Stimulated activated CD4-positive, alpha-beta T cell treated with anti-CD3 and anti-CD28 coated beads, Interleukin-1b, Interleukin-23, amount 100 ng/mL, for 48 hours (primary cell): ENCODE data around the gene ENHO.
A peak's percentile ranks its signal among the peaks of the same experiment; 100 is the strongest.
"Not testable (repeated sequence)": the region's sequence is repeated elsewhere in the genome, so short reads cannot be mapped to it uniquely, and the experiment has no call there.

ENCODE experiments used
- DNase-seq: peaks from one replicate; pipeline ENCODE4 v3.0.0-alpha.2; 2020

ENHO gene

DNA sequence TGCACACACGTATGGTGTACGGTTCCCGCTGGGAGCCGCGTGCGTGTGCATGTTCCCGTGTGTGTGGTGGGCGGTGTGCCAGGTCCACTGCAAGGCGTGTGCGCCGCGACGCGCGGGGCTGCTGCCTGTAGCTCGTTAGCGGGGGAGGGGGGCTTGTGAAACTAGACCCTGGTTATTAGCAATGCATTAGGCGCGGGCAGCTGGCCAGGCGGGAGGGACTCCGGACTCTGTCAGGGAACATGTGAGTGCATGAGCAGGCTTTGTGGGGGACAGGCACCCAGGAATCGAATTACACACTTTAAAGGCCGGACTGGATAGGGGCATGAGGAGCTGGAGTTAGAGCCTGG is 32.2 kb upstream of the ENHO start:
- no peak for DNase-seq

DNA sequence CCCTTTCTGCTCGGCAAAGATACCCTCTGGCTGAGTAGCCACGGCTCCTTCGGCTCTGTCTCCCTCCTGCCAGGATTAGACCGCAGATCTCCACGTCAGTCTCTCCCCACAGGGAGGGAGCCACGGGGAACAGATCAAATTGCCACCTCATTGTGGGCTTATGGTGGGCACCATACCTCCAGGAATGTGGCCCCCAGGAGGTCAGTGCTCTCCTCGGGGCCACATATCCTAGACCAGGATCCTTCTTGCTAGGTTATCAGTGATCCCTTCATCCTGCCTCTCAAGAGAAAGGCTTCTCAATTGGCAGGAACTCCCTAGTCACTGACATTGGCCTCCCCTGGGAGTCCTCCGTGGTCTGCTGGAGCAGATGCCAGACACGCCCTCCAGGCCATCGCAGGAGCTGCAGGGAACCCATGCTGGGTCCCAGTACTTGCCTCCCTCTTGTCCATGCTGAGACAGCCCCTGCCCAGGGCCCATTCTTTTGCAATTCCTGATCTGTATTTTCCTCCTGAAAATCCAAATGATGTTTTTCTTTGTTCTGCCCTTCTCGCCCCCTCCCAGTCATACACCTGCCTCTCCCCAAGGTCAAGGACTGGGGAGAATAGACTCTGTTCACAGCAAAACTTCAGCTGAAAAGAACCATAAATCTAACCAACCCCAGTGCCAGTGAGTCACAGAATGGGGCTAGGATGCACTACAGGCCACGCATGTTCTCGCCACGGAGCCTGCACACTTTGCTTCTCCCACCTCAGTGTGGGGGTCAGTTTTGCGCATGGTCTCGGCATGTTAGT is 31.6 kb upstream of the ENHO start:
- DNase-seq, result no peak

DNA sequence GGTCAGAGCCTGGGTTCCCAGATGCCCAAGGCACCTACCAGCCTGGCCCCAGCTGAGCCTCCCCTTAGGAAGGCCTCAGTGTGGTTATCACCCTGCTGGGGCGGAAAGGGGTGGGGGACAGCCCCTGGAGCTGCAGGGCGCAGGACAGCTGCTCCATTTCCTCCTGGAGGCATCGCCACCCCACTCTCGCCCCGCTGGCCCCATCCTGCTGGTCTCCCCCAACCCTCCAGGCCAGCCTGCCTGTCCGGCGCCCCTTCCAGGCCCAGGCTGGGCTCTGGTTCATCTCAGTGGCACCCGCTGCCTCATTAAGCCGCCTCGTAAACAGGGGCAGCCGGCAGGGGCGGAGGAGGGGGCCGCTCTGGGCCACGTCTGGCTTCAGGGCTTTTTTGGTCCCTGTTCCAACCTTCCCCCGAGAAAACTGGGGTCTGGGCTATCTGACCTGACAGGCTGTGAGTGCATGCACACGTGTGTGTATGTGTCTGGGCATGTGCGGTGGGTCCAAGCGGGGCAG is 30.8 kb upstream of the ENHO start:
- DNase-seq, result no peak

DNA sequence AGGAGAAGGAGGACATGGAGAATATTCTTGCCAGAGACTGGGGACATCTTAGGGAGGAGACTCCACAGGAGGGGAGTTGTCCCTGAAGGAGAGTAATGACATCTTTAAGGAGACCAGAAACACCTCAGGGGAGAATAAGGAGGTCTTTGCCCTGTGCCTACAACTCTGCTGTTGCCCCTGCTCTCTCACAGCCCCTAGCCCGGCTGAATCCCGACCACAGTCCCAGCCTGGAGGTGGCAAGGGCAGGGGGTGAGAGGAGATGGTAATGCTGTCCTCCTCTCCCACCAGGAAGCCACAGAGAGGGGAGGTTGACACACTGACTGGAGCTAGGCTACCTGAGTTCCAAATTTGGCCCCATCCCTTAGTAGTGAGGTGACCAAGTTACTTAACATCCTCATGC is 30.2 kb upstream of the ENHO start:
- no peak for DNase-seq

DNA sequence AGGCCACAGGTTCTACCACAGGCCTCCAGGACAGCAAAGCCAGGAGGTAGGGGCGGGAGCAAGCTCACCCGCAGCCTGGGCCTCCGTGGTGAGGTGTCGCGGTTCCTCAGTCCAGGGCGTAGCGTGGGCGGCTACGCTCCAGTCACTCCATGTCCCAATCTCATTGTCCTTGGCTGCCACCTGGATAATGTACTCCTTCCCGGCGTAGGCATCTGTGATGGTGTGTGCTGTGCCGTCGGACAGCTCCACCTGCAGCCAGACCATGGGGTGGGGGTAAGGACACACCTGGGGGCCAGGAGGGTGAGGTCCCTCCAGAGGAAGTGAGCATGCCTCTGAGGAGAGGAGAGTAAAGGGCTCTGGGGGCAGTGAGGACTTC is 29.8 kb upstream of the ENHO start:
- no peak for DNase-seq

DNA sequence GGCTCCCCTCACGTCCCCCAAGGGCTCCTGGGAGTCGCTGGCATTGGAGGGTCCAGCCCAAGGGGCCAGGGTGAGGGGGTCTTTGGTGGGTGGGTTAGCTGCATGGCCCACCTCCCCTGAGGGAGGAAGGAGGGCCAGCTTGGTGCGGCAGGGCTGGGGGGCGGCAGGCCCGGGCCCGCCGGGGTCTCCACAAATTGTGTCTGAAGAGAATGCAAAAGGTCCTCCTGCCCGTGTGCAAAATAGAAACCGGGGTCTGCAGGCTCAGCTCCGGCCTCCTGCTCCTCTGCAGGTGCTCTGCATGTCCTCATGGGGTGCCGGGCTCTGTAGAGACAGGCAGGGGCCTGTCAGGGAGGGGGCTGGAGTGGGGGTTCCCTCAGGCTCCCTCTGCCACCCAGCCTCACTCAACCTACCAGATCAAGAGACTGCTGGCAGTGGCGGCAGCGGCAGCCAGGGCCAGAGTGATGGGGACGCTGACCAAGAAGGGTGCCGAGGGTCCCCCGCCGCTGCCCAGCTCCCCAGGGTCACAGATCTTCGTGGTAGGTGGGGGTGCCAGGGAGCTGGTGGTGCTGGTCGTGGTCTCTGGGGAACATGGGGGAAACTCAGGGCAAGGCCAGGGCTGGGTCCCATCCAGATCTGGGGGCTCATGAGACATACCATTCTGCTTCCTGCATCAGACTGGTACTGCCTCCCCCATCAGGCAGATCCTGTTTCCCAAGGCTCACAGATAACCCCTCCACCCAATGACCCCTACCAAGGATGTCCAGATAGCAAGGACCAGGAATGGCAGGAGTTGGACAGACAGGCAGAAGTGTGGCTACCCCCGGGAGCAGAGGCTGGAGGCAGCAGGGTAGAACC is 29.2 kb upstream of the ENHO start:
- no peak for DNase-seq

DNA sequence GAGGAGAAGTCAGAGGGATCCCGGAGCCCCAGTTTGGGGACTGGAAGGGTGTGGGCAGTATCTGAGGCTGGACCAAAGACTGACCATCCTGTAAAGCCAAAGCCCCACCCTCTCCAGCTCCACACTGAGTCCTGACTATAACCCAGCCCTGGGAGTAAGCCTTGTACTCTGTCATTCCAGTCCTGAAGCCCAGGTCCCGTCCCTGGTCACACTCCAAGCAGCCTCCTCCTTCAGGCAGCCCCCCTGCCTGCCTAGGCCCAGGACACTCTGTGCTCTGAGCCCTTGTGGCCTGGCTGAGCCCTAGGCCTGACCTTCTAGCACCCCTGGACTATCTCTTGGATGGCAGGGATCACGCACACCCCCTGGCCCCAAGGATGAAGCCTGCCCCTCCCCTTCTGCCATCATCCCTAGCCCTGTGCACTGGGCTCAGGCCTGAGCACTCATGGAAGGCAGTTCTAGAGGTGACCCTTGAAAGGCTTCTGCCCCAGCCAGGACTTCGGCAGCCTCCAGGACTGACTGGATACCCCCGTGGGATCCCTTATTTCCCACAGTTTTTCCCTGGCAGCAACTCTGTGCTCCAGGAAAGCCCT is 28.0 kb upstream of the ENHO start:
- DNase-seq, result no peak

DNA sequence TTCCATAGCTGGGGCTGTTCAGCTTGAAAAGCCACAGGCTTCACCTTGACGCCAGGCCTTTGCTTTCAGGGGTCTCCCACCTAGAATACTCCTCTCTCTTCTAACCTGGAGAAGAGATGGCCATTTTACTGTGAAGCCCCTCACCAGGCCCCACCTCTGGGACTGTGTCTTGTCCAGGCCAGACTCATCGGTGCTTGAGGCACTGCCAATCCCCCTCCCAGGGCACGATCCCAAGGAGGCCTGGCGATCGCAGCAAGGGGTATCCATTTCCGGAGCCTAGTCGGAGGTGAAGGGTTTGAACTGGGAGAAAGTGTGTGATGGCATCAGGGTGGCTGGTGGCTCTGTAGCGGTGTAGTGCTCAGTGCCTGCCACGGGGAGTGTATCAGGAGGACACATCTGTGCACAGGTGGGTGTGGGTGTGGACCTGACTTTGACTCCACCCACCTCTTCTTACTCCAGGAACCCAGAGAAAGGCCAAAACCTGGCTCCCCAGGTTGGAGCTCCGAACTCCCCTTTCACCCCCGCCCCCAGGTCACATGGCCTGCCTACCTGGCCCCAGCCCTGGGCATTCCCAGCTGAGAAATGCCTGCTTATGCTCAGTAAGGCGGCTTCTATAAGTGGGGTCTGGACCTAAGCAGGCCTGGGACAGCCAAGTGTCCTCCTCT is 27.4 kb upstream of the ENHO start:
- DNase-seq, result no peak

DNA sequence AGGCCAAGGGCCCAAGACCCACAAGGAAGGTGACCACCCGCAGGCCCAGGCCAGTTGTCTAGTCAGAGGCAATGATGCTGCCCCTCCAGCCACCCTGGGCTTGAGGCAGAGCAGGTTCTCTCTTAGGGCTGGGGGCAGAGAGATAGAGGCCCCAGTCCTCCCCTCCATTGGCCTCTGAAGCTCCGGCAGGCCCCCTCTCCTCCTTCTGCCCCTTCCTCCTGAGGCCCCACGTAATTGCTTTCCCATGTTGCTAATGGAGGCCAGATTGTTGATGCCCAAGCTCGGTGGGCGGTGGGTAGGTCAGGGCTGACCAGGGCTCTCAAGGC is 26.6 kb upstream of the ENHO start:
- DNase-seq, result no peak

DNA sequence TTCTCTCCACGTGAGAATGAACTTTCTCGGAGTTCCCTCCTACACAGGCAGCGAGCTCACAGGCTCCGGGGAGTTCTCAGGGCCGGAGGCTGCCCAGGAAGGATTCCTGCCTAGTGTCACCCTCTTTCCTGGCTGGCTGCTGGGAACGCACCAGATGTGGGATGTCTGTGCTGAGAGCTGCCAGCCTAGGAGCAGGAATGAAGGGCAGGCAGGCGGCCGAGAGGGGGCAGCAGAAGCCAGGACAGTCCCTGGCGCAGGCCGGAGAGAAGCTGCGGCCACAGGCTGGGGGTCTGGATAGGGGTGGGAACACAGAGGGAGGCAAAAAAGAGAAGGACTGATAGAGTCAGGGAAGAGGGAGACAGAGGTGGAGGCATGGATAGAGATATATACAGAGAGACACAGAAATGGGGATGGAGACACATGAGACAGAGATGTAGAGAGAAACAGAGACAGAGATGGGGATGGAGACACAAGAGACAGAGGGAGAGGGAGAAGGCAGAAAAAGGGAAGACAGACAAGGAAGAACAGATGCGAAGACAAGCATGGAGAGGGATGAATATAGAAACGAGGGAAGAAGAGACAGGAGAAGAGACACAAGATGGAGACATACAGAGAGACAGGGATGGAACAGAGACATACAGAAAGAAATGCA is 25.3 kb upstream of the ENHO start:
- no peak for DNase-seq

DNA sequence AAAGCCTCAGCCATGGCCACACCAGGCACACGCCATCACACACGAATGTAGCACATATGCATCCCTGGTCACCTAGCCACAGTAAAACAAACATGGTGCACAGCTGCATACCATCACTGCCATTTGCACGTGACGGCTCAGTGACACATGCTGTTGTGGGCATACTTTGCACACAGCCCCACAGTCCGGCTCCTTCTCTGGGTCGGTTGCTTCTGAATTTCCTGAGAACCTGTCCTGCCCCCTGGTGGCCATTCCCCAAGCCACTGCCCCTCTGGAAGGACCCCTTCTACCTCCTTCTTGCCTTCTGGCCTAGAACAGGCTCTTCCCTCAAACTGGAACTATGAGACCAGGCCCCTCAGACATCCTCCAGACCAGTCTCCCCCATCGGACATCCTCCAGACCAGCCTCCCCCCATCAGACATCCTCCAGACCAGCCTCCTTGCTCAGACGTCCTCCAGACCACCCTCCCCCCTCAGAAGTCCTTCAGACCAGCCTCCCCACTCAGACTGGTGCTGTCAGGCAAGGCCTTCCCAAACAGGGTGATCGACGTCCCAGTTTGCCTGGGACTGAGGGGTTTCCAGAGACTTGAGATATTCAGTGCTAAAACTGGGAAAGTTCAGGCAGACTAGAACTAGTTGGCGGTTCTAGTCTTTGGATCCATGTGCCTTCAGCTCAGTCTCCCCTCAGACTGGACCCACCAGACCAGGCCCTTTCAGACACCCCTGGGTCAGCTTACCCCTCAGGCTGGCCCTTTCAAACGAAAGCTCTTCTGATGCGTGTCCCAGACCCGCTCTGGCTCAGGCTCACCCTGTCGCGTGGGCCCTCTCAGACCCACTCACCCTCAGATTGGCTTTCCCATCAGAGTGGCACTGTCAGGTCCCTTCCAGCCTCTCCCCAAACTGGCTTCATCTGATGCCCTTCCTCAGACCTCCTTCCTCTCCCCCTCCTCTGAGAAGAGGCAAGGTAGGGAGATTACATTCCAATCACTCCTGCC is 24.3 kb upstream of the ENHO start:
- peak; percentile 73 for DNase-seq

DNA sequence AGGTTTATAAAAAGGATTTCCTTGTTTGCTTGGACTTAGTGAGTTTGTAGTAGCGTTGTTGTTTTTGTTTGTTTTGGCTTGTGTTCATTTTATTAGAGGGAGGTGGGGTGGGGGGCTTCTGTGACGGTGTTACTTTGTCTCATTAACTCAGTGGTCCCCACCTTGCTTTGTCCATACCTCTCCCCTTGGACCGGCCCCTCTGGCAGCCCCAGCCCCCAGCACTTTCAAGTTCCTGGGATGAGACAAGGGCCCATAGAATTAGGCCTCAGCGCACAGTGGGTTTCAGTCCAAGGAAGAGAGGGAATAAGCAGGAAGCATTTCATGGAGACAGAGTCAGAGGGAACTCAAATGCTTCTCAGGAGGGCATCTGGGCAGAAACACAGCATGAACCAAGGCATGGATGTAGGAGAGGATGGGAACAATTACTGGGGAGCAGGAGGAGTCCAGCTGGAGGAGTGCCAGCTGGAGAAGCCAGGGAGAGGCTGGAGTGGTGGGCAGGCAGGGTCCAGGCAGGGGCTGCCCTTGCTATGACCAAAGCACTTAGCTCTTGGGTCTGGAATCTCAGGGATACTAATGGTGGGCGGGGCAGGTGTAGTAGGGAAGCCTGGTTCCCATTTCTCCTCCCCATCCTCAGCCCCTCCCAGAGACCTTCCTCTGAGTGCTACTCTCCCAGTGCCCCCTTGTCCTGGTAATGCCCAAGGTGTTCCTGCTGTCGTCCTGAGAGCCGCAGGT is 23.5 kb upstream of the ENHO start:
- DNase-seq, result no peak

DNA sequence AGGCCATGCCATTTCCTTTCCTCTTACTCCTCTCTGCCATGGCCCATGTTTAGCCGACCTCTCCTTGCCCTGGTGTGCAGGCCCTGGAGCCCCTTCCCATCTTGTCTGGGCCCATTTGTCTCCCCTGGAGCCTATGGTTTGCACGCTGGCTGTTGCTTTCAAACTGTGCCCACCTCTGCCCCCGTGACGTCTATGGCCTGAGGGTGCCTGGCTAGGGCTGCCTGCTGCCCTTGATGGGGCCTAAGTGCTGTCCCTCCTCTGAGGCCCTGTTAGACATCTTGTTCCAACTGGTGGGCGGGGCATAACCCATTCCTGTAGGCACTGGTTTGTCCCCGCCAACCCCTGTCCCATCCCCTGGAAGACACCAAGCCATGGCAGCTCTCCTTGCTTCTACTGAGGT is 22.7 kb upstream of the ENHO start:
- no peak for DNase-seq

DNA sequence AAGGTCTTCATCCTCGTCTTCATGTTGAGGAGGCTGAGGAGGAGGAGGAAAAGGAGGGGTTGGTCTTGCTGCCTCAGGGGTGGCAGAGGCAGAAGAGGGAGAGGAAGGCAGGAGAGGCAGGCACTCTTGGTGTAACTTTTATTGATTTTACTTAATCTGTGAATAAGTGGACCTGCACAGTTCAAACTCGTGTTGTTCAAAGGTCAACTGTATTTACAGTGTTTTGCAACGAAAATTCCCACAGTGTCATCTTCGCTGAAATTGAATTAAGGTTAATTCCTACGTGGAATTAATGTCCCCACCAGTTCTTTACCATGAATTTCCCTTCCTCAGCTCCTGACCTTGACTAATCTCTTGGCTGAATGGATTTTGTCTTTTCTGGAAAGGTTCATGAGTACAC is 21.2 kb upstream of the ENHO start:
- DNase-seq, result no peak

DNA sequence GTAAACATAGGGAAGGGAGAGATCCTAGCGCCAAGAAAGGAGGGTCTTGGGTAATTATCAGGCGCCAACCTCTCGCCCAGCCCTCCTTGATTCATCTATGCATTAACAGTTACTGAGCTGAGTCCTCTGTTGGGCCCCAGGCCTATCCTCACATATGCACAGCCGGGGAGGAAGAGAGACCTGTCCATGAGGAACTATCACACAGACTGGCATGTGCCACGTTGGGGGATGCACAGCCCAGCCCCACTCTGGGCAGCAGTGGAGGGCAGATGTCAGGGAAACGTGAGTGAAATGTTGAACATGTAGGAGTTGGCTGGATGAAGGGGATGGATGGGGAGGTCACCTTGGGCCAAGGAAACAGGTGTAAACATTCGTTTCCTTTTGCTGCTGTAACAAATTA is 18.8 kb upstream of the ENHO start:
- DNase-seq, result no peak

DNA sequence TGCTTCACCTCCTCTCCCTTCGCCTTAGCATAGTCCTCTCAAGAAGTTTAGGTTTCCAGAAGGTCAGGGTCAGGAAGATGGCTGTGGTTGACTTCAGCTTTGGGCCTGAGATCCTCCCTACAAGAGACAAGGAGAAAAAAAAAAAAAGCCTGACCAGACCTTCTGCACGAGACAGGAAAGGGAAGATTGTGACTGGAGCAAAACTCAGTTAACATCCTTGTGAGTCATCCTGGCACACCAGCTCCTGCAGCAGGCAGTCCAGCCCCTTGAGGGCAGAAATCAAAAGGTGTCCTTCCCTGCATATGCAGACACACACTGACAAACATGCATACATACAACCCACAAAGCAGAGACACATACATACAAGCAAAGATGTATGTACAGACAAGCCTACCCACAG is 18.0 kb upstream of the ENHO start:
- DNase-seq, result no peak

DNA sequence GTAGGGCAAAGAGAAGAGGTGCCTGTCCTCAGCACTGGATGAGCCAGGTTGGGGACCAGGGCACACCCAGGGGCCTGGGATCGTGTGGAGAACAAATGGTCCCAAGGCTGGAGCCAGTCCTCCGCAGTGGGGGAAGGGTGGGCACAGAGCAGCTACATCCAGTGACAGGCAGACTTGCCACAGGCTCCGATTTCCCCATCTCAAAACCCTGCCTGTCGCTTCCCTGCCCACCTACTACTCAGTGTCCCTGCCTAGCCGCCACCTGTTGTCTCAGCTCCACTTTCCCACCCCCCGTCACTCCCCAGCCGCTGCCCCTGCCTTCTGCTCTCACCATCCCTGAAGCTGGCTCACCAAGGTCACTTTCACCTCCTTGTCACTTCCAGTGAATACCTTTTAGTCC is 13.9 kb upstream of the ENHO start:
- DNase-seq, result no peak

DNA sequence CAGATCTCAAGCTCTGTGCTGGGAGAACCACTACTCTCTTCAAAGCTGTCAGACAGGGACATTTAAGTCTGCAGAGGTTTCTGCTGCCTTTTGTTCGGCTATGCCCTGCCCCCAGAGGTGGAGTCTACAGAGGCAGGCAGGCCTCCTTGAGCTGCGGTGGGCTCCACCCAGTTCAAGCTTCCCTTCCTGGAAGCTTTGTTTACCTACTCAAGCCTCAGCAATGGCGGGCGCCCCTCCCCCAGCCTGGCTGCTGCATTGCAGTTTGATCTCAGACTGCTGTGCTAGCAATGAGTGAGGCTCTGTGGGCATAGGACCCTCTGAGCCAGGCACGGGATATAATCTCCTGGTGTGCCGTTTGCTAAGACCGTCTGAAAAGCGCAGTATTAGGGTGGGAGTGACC is 9.3 kb upstream of the ENHO start:
- DNase-seq, result not testable (repeated sequence)

DNA sequence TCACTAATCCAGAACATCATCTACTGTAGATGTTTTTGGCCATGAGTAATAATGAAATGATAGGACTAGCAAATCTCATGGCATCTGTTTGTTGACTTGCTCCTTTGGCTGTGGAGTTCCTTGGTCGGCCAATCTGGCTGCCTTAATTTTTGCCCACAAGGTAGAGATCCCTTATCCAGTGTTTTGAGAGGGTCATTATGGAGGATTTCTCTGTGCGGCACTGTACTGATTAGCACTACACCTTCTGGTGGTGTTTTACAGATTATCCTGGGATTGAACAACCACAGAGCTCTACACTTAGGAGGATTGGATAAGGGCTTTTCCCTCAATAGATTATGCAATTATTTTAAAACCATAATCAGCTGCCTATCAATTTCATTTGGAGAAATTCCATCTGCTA is 3.2 kb upstream of the ENHO start:
- no peak for DNase-seq

DNA sequence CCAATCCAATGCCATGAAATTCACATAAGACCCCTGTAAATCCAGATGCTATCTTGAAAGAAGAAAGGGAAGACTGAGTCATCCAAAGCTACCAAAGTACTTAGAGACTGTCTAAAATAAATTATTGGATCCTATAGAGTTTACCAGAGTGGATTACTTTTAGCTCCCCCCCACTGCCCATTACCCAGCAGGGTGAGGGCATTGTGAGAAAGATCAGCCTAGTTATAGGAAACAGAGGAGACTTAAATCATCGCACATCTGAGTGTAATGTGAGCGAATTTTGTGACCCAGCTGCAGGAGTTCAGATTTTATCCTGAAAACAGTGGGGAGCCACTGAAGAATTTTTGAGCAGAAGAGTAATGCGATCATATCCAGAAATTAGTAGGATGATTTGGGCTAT is 1.6 kb upstream of the ENHO start:
- DNase-seq, result no peak
